HepG2 (cell line): ENCODE data around the gene TRIM74. TPM values are rescaled to one million over a fixed set of nuclear protein-coding genes. Genes with fewer than 3 reads are reported as not detected.
"Not testable (repeated sequence)": the region's sequence is repeated elsewhere in the genome, so short reads cannot be mapped to it uniquely, and the experiment has no call there.

Source experiments
- ELF1 ChIP-seq: sonication (generic); formaldehyde crosslinking; IDR thresholded peaks from 2 replicates; pipeline ENCODE4 v1.4.0; 2020; ENCODE audit warnings: missing genetic modification reagents
- ERF ChIP-seq: IDR thresholded peaks from 2 replicates; pipeline ENCODE4 v1.6.1; 2018; ENCODE audit warnings: missing biosample characterization, missing genetic modification reagents
- FOXK1 ChIP-seq: sonication (generic); formaldehyde crosslinking; IDR thresholded peaks from 2 replicates; pipeline ENCODE4 v1.4.0; 2020; ENCODE audit warnings: low read depth, missing genetic modification reagents, borderline replicate concordance
- HMGXB3 ChIP-seq: sonication (generic); formaldehyde crosslinking; IDR thresholded peaks from 2 replicates; pipeline ENCODE4 v1.4.0; 2020; ENCODE audit warnings: missing genetic modification reagents, borderline replicate concordance
- ISL2 ChIP-seq: sonication (generic); formaldehyde crosslinking; IDR thresholded peaks from 2 replicates; pipeline ENCODE4 v1.5.0; 2020; ENCODE audit warnings: missing genetic modification reagents
- NONO ChIP-seq, 2 experiments: fragments of 450-650 bp in 1 of 2; sonication (generic) in 1 of 2; formaldehyde crosslinking in 1 of 2; IDR thresholded peaks in 1 of 2; conservative IDR thresholded peaks in 1 of 2; 2 replicates each; pipeline versions ENCODE4 v1.6.1 to v1.8.0; 2017 to 2022; ENCODE audit warnings: mild to moderate bottlenecking in 1 of 2, missing genetic modification reagents in 1 of 2, moderate library complexity in 1 of 2
- NR2F1 ChIP-seq, 2 experiments: fragments of 450-650 bp in 1 of 2; formaldehyde crosslinking in 1 of 2; IDR thresholded peaks; 2 replicates each; pipeline versions ENCODE4 v1.5.0 to v1.6.1; 2016 to 2020; ENCODE audit warnings: mild to moderate bottlenecking in 1 of 2, missing compliant biosample characterization in 1 of 2, missing genetic modification reagents in 1 of 2, moderate library complexity in 1 of 2
- NR2F6 ChIP-seq, 2 experiments: IDR thresholded peaks; 2 replicates each; pipeline ENCODE4 v1.6.1; 2016; ENCODE audit warnings: antibody characterized with exemption in 1 of 2, mild to moderate bottlenecking in 1 of 2
- PHF8 ChIP-seq: sonication (generic); formaldehyde crosslinking; IDR thresholded peaks from 2 replicates; pipeline ENCODE4 v1.5.0; 2020; ENCODE audit warnings: missing genetic modification reagents
- SOX5 ChIP-seq: IDR thresholded peaks from 2 replicates; pipeline ENCODE4 v1.6.1; 2016; ENCODE audit warnings: borderline replicate concordance
- TFE3 ChIP-seq: IDR thresholded peaks from 2 replicates; pipeline ENCODE4 v1.6.1; 2016
- YEATS4 ChIP-seq: sonication (generic); formaldehyde crosslinking; IDR thresholded peaks from 2 replicates; pipeline ENCODE4 v1.4.0; 2020; ENCODE audit warnings: missing genetic modification reagents, borderline replicate concordance
- ZNF331 ChIP-seq: sonication (generic); formaldehyde crosslinking; IDR thresholded peaks from 2 replicates; pipeline ENCODE4 v1.4.0; 2020; ENCODE audit warnings: missing genetic modification reagents
- ZNF503 ChIP-seq: sonication (generic); formaldehyde crosslinking; IDR thresholded peaks from 2 replicates; pipeline ENCODE4 v1.4.0; 2020; ENCODE audit warnings: missing genetic modification reagents
- ZNF574 ChIP-seq: sonication (generic); formaldehyde crosslinking; IDR thresholded peaks from 2 replicates; pipeline ENCODE4 v1.4.0; 2020; ENCODE audit warnings: missing genetic modification reagents
- polyA plus RNA-seq, 8 experiments: library from polyadenylated mRNA; depleted of rRNA in 3 of 8; stranded (reverse) in 7 of 8; unstranded in 1 of 8; fragments of >200 nt; fragmentation: Illumina TruSeq in 4 of 8; extraction: Trizol in 4 of 8; gene quantifications; 2 replicates each; pipeline versions ENCODE4 v1.2.1 to v1.2.3, GENCODE V29; 2011 to 2016; ENCODE audit warnings: low read depth in 4 of 8, missing spikeins in 1 of 8, mixed read lengths in 1 of 8; ENCODE audit not compliant: insufficient read depth in 1 of 8
- total RNA-seq, 5 experiments: library from RNA; depleted of rRNA; stranded (reverse); fragments of >200 nt; fragmentation: Illumina TruSeq; extraction: Trizol; gene quantifications; 2 replicates each; pipeline ENCODE4 v1.2.3, GENCODE V29; 2016; ENCODE audit warnings: low read depth in 1 of 5

The TRIM74 gene
- total and polyA plus RNA-seq, 2 of the 13 experiments (the other 11 are each of a cell fraction or from before 2014, with no cell fraction given): 0.51 to 1.4 TPM

GRCh38 chr7:73005693-73006447 lies 36.6 kb upstream of the TRIM74 start (continued):
- TF ChIP-seq ISL2 (CRISPR knock-in tag) (0 out of 2 replicates have a peak, but pooled peaks have one; percentile 24), ZNF331 (CRISPR knock-in tag) (0 out of 2 replicates have a peak, but pooled peaks have one; percentile 7), SOX5 (CRISPR knock-in tag) (0 out of 2 replicates have a peak, but pooled peaks have one; percentile 5), HMGXB3 (CRISPR knock-in tag) (peak; percentile 68), NR2F1 (CRISPR knock-in tag; IDR thresholded peaks at IDR 0.05) (peak in 1 of 2 experiments; percentile 50; a peak in 2 of 4 replicates), NONO (CRISPR knock-in tag; conservative IDR thresholded peaks at IDR 0.05) (peak; percentile 71; the same call in 1 of the 2 replicates), PHF8 (CRISPR knock-in tag) (peak; percentile 75), FOXK1 (CRISPR knock-in tag) (peak; percentile 32; the same call in 1 of the 2 replicates), ZNF503 (CRISPR knock-in tag) (0 out of 2 replicates have a peak, but pooled peaks have one; percentile 26), NR2F6 (IDR thresholded peaks at IDR 0.05) (0 out of 2 replicates have a peak, but pooled peaks have one; percentile 23), NR2F6 (CRISPR knock-in tag; IDR thresholded peaks at IDR 0.05) (0 out of 2 replicates have a peak, but pooled peaks have one; percentile 3), ERF (CRISPR knock-in tag) (peak; percentile 41; the same call in 1 of the 2 replicates), ELF1 (CRISPR knock-in tag) (peak; percentile 63), ZNF574 (CRISPR knock-in tag) (peak; percentile 74), TFE3 (CRISPR knock-in tag) (peak; percentile 45; the same call in 1 of the 2 replicates), YEATS4 (CRISPR knock-in tag) (peak; percentile 45; the same call in 1 of the 2 replicates)
- not testable (repeated sequence) for TF ChIP-seq NONO (IDR thresholded peaks at IDR 0.05)
